HG03095 (cell line): ENCODE data around the gene FBN3.

Source experiments
- ATAC-seq: cut with Tn5 transposase; IDR thresholded peaks from one replicate; pipeline ENCODE4 v1.9.1; 2021; ENCODE audit warnings: moderate library complexity; ENCODE audit not compliant: unreplicated experiment

The FBN3 gene

GRCh38 chr19:8148410-8149260 lies 757 bp downstream of the FBN3 start:
- no peak for ATAC-seq

- no peak for ATAC-seq
Measured at GRCh38 chr19:8148088-8148409, 1.3 kb downstream of the FBN3 start.

- no peak for ATAC-seq
Measured at GRCh38 chr19:8147582-8147978, 1.8 kb downstream of the FBN3 start.

GRCh38 chr19:8146877-8147581 lies 2.4 kb downstream of the FBN3 start:
- no peak for ATAC-seq

GRCh38 chr19:8144273-8144995 lies 5.0 kb downstream of the FBN3 start:
- no peak for ATAC-seq

GRCh38 chr19:8143041-8143440 lies 6.4 kb downstream of the FBN3 start:
- no peak for ATAC-seq

- ATAC-seq, result no peak
Measured at GRCh38 chr19:8142513-8142900, 6.9 kb downstream of the FBN3 start.

- ATAC-seq, result no peak
Measured at GRCh38 chr19:8141726-8142512, 7.5 kb downstream of the FBN3 start.

GRCh38 chr19:8138201-8138600 lies 11.2 kb downstream of the FBN3 start:
- no peak for ATAC-seq

GRCh38 chr19:8137425-8137824 lies 12.0 kb downstream of the FBN3 start:
- ATAC-seq, result no peak

- no peak for ATAC-seq
Measured at GRCh38 chr19:8135946-8136618, 13.3 kb downstream of the FBN3 start.

- ATAC-seq, result no peak
Measured at GRCh38 chr19:8132858-8133458, 16.4 kb downstream of the FBN3 start.

- ATAC-seq, result no peak
Measured at GRCh38 chr19:8131517-8131916, 17.9 kb downstream of the FBN3 start.

GRCh38 chr19:8129061-8129618 lies 20.3 kb downstream of the FBN3 start:
- no peak for ATAC-seq

GRCh38 chr19:8128551-8128950 lies 20.8 kb downstream of the FBN3 start:
- ATAC-seq, result no peak

GRCh38 chr19:8127311-8127710 lies 22.1 kb downstream of the FBN3 start:
- no peak for ATAC-seq

- no peak for ATAC-seq
Measured at GRCh38 chr19:8126511-8126910, 22.9 kb downstream of the FBN3 start.

- ATAC-seq, result no peak
Measured at GRCh38 chr19:8126008-8126407, 23.4 kb downstream of the FBN3 start.

- no peak for ATAC-seq
Measured at GRCh38 chr19:8123683-8124082, 25.7 kb downstream of the FBN3 start.
